HG03175 (cell line): ENCODE measurements around the gene CLDN1.
"Not testable (repeated sequence)": the region's sequence is repeated elsewhere in the genome, so short reads cannot be mapped to it uniquely, and the experiment has no call there.

Experiments
- ATAC-seq: cut with Tn5 transposase; IDR thresholded peaks from one replicate; pipeline ENCODE4 v1.9.1; 2021; ENCODE audit warnings: mild to moderate bottlenecking, moderate library complexity; ENCODE audit not compliant: unreplicated experiment

The CLDN1 gene

GRCh38 chr3:190299969-190300368 lies 22.3 kb downstream of the CLDN1 start:
- ATAC-seq: no peak

- no peak for ATAC-seq
Observed at GRCh38 chr3:190294030-190294429, 28.2 kb downstream of the CLDN1 start.

GRCh38 chr3:190293621-190294020 lies 28.6 kb downstream of the CLDN1 start:
- no peak for ATAC-seq

- no peak for ATAC-seq
Observed at GRCh38 chr3:190291994-190292584, 30.2 kb downstream of the CLDN1 start.

GRCh38 chr3:190289989-190290388 lies 32.3 kb downstream of the CLDN1 start:
- ATAC-seq: no peak

GRCh38 chr3:190288836-190289235 lies 33.4 kb downstream of the CLDN1 start:
- no peak for ATAC-seq

GRCh38 chr3:190286014-190286413 lies 36.2 kb downstream of the CLDN1 start:
- no peak for ATAC-seq

GRCh38 chr3:190281308-190282051 lies 40.8 kb downstream of the CLDN1 start:
- ATAC-seq: no peak

GRCh38 chr3:190279690-190280089 lies 42.6 kb downstream of the CLDN1 start:
- no peak for ATAC-seq

GRCh38 chr3:190272747-190273146 lies 49.5 kb downstream of the CLDN1 start:
- ATAC-seq: no peak

GRCh38 chr3:190269101-190269500 lies 53.1 kb downstream of the CLDN1 start:
- no peak for ATAC-seq

- ATAC-seq: not testable (repeated sequence)
Observed at GRCh38 chr3:190267464-190267863, 54.8 kb downstream of the CLDN1 start.

- ATAC-seq: no peak
Observed at GRCh38 chr3:190266913-190267290, 55.3 kb downstream of the CLDN1 start.

GRCh38 chr3:190266265-190266912 lies 55.9 kb downstream of the CLDN1 start:
- ATAC-seq: no peak

- no peak for ATAC-seq
Observed at GRCh38 chr3:190265796-190266195, 56.5 kb downstream of the CLDN1 start.

- ATAC-seq: no peak
Observed at GRCh38 chr3:190265126-190265525, 57.1 kb downstream of the CLDN1 start.

- ATAC-seq: no peak
Observed at GRCh38 chr3:190261740-190262139, 60.5 kb downstream of the CLDN1 start.

GRCh38 chr3:190261015-190261414 lies 61.2 kb downstream of the CLDN1 start:
- ATAC-seq: no peak

- ATAC-seq: no peak
Observed at GRCh38 chr3:190260301-190260700, 61.9 kb downstream of the CLDN1 start.

GRCh38 chr3:190258634-190259033 lies 63.6 kb downstream of the CLDN1 start:
- no peak for ATAC-seq
